Immature natural killer cell (primary cell): ENCODE results near the gene DERL2. TPM values are rescaled to one million over a fixed set of nuclear protein-coding genes. Genes with fewer than 3 reads are reported as not detected.

Experiments used
- DNase-seq, 3 donors: peaks; one replicate each; pipeline ENCODE4 v3.0.0; 2022; ENCODE audit warnings: mixed read lengths in 1 of 3
- H3K27ac Mint-ChIP-seq, 6 donors: one replicate each; pipeline ENCODE4 v1.8.0; 2020; ENCODE audit warnings: mixed read lengths in 6 of 6, mild to moderate bottlenecking in 5 of 6, inconsistent platforms in 4 of 6, moderate library complexity in 3 of 6
- H3K27me3 Mint-ChIP-seq, 3 donors: one replicate each; pipeline ENCODE4 v1.8.0; 2020 to 2021; ENCODE audit warnings: low read depth in 3 of 3, mild to moderate bottlenecking in 3 of 3, mixed read lengths in 3 of 3, moderate library complexity in 3 of 3, inconsistent platforms in 1 of 3
- H3K36me3 Mint-ChIP-seq, 3 donors: one replicate each; pipeline ENCODE4 v1.8.0; 2020; ENCODE audit warnings: mixed read lengths in 3 of 3, inconsistent platforms in 2 of 3, mild to moderate bottlenecking in 2 of 3
- H3K4me1 Mint-ChIP-seq, 2 donors: one replicate each; pipeline ENCODE4 v1.8.0; 2020; ENCODE audit warnings: inconsistent platforms in 2 of 2, mild to moderate bottlenecking in 2 of 2, mixed read lengths in 2 of 2, moderate library complexity in 1 of 2
- H3K4me3 Mint-ChIP-seq, 5 donors: one replicate each; pipeline ENCODE4 v1.8.0; 2020; ENCODE audit warnings: mild to moderate bottlenecking in 5 of 5, mixed read lengths in 5 of 5, inconsistent platforms in 3 of 5, moderate library complexity in 3 of 5
- H3K9me3 Mint-ChIP-seq, 6 donors: one replicate each; pipeline ENCODE4 v1.8.0; 2020; ENCODE audit warnings: mild to moderate bottlenecking in 6 of 6, mixed read lengths in 6 of 6, inconsistent platforms in 4 of 6, moderate library complexity in 3 of 6
- polyA plus RNA-seq, 3 donors: library from polyadenylated mRNA; unstranded; fragments of 300-500 nt; fragmentation: Illumina TruSeq; gene quantifications; one replicate each; pipeline ENCODE4 v1.2.3, GENCODE V29; 2021

The DERL2 gene
- polyA plus RNA-seq, 3 donors from 2014 or later, result 101 to 111 (median 108) TPM

- peaks cover 0 to 15% (median 7%) of the 10 kb centered on the region in 3 donors for H3K27me3 Mint-ChIP-seq
- H3K4me3 Mint-ChIP-seq, result no peak overlapping the region
- peaks cover 35 to 54% (median 39%) of the 10 kb centered on the region in 3 donors for H3K36me3 Mint-ChIP-seq
- no peaks in the 10 kb centered on the region for H3K9me3 Mint-ChIP-seq
- peak overlapping the region in 1 of 6 donors; percentile 53 for H3K27ac Mint-ChIP-seq
- no peak for DNase-seq
- peaks cover 37 to 41% of the 10 kb centered on the region in 2 donors for H3K4me1 Mint-ChIP-seq
These were observed 29.0 kb upstream of the DERL2 start for GRCh38 chr17:5514976-5515375.

GRCh38 chr17:5513628-5514027 lies 27.6 kb upstream of the DERL2 start:
- peaks cover 37 to 41% of the 10 kb centered on the region in 2 donors for H3K4me1 Mint-ChIP-seq
- DNase-seq, result peak; percentile 49 to 64 (median 64)

GRCh38 chr17:5511401-5512225 lies 25.6 kb upstream of the DERL2 start:
- peaks cover 37 to 41% of the 10 kb centered on the region in 2 donors for H3K4me1 Mint-ChIP-seq
- H3K36me3 Mint-ChIP-seq, result peaks cover 30 to 57% (median 39%) of the 10 kb centered on the region in 3 donors
- H3K27me3 Mint-ChIP-seq, result peaks cover 0 to 15% (median 7%) of the 10 kb centered on the region in 3 donors
- H3K27ac Mint-ChIP-seq, result peak overlapping the region; percentile 81 to 94 (median 91)
- peak; percentile 58 to 69 (median 62) for DNase-seq
- H3K4me3 Mint-ChIP-seq, result peak overlapping the region; percentile 53 to 83 (median 68)
- H3K9me3 Mint-ChIP-seq, result no peaks in the 10 kb centered on the region

More at GRCh38 chr17:5513628-5514027, 27.6 kb upstream of the DERL2 start:
- no peaks in the 10 kb centered on the region for H3K9me3 Mint-ChIP-seq
- H3K27me3 Mint-ChIP-seq, result peaks cover 0 to 15% (median 7%) of the 10 kb centered on the region in 3 donors
- peaks cover 39 to 62% (median 41%) of the 10 kb centered on the region in 3 donors for H3K36me3 Mint-ChIP-seq
- H3K27ac Mint-ChIP-seq, result peak overlapping the region; percentile 36 to 87 (median 77)
- peak overlapping the region; percentile 44 to 72 (median 57) for H3K4me3 Mint-ChIP-seq

GRCh38 chr17:5510771-5511170 lies 24.8 kb upstream of the DERL2 start:
- no peaks in the 10 kb centered on the region for H3K9me3 Mint-ChIP-seq
- H3K27ac Mint-ChIP-seq, result peak overlapping the region in 1 of 6 donors; percentile 28
- peaks cover 37 to 41% of the 10 kb centered on the region in 2 donors for H3K4me1 Mint-ChIP-seq
- peaks cover 26 to 51% (median 38%) of the 10 kb centered on the region in 3 donors for H3K36me3 Mint-ChIP-seq
- peak overlapping the region in 1 of 5 donors; percentile 7 for H3K4me3 Mint-ChIP-seq
- H3K27me3 Mint-ChIP-seq, result peaks cover 0 to 15% (median 7%) of the 10 kb centered on the region in 3 donors
- DNase-seq, result no peak

GRCh38 chr17:5509482-5509881 lies 23.5 kb upstream of the DERL2 start:
- H3K36me3 Mint-ChIP-seq, result peaks cover 15 to 40% (median 34%) of the 10 kb centered on the region in 3 donors
- H3K27me3 Mint-ChIP-seq, result peaks cover 0 to 12% (median 7%) of the 10 kb centered on the region in 3 donors
- H3K27ac Mint-ChIP-seq, result peak overlapping the region in 1 of 6 donors; percentile 2
- no peaks in the 10 kb centered on the region for H3K9me3 Mint-ChIP-seq
- H3K4me3 Mint-ChIP-seq, result no peak overlapping the region
- no peak for DNase-seq
- peaks cover 35 to 37% of the 10 kb centered on the region in 2 donors for H3K4me1 Mint-ChIP-seq

GRCh38 chr17:5508810-5509209 lies 22.8 kb upstream of the DERL2 start:
- Mint-ChIP-seq H3K27me3 (peaks cover 0 to 12% (median 7%) of the 10 kb centered on the region in 3 donors), H3K9me3 (no peaks in the 10 kb centered on the region), H3K4me3 (peak overlapping the region in 1 of 5 donors; percentile 46), H3K27ac (peak overlapping the region in 1 of 6 donors; percentile 34), H3K36me3 (peaks cover 12 to 39% (median 34%) of the 10 kb centered on the region in 3 donors), H3K4me1 (peaks cover 30% of the 10 kb centered on the region in 2 donors)
- no peak for DNase-seq

- Mint-ChIP-seq H3K36me3 (peaks cover 12 to 34% (median 30%) of the 10 kb centered on the region in 3 donors), H3K27ac (no peak overlapping the region), H3K27me3 (peaks cover 0 to 4% (median 2%) of the 10 kb centered on the region in 3 donors), H3K4me3 (no peak overlapping the region), H3K9me3 (no peaks in the 10 kb centered on the region), H3K4me1 (peaks cover 10 to 12% of the 10 kb centered on the region in 2 donors)
- DNase-seq, result no peak
These were observed 20.3 kb upstream of the DERL2 start for GRCh38 chr17:5506307-5506706.

- peak overlapping the region in 1 of 5 donors; percentile 3 for H3K4me3 Mint-ChIP-seq
- H3K27ac Mint-ChIP-seq, result peak overlapping the region in 3 of 6 donors; percentile 15 to 86 (median 59)
- peaks cover 26 to 35% of the 10 kb centered on the region in 2 donors for H3K4me1 Mint-ChIP-seq
- no peak for DNase-seq
- peaks cover 16 to 25% (median 17%) of the 10 kb centered on the region in 3 donors for H3K36me3 Mint-ChIP-seq
- peaks cover 0 to 9% (median 6%) of the 10 kb centered on the region in 3 donors for H3K27me3 Mint-ChIP-seq
- no peaks in the 10 kb centered on the region for H3K9me3 Mint-ChIP-seq
These were observed 16.6 kb upstream of the DERL2 start for GRCh38 chr17:5502552-5502951.

- Mint-ChIP-seq H3K4me3 (peak overlapping the region; percentile 49 to 92 (median 72)), H3K27ac (peak overlapping the region; percentile 21 to 86 (median 78)), H3K27me3 (peaks cover 0 to 9% (median 6%) of the 10 kb centered on the region in 3 donors), H3K9me3 (no peaks in the 10 kb centered on the region), H3K4me1 (peaks cover 26 to 35% of the 10 kb centered on the region in 2 donors), H3K36me3 (peaks cover 14 to 22% (median 16%) of the 10 kb centered on the region in 3 donors)
- DNase-seq, result no peak
These were observed 15.7 kb upstream of the DERL2 start for GRCh38 chr17:5501685-5502084.

- peaks cover 26 to 35% of the 10 kb centered on the region in 2 donors for H3K4me1 Mint-ChIP-seq
- peak overlapping the region; percentile 79 to 93 (median 88) for H3K27ac Mint-ChIP-seq
- H3K4me3 Mint-ChIP-seq, result peak overlapping the region; percentile 92 to 97 (median 93)
- no peaks in the 10 kb centered on the region for H3K9me3 Mint-ChIP-seq
- peaks cover 12 to 19% (median 14%) of the 10 kb centered on the region in 3 donors for H3K36me3 Mint-ChIP-seq
- DNase-seq, result peak; percentile 77 to 81 (median 81)
- peaks cover 0 to 9% (median 7%) of the 10 kb centered on the region in 3 donors for H3K27me3 Mint-ChIP-seq
These were observed 14.8 kb upstream of the DERL2 start for GRCh38 chr17:5500589-5501391.

- peaks cover 9 to 19% (median 14%) of the 10 kb centered on the region in 3 donors for H3K36me3 Mint-ChIP-seq
- no peak for DNase-seq
- H3K27ac Mint-ChIP-seq, result peak overlapping the region; percentile 72 to 93 (median 88)
- H3K4me1 Mint-ChIP-seq, result peaks cover 26 to 35% of the 10 kb centered on the region in 2 donors
- peaks cover 0 to 9% (median 8%) of the 10 kb centered on the region in 3 donors for H3K27me3 Mint-ChIP-seq
- no peaks in the 10 kb centered on the region for H3K9me3 Mint-ChIP-seq
- H3K4me3 Mint-ChIP-seq, result peak overlapping the region; percentile 92 to 97 (median 93)
These were observed 14.2 kb upstream of the DERL2 start for GRCh38 chr17:5500247-5500588.

GRCh38 chr17:5499476-5500231 lies 13.7 kb upstream of the DERL2 start:
- peaks cover 0 to 9% (median 8%) of the 10 kb centered on the region in 3 donors for H3K27me3 Mint-ChIP-seq
- no peaks in the 10 kb centered on the region for H3K9me3 Mint-ChIP-seq
- H3K4me1 Mint-ChIP-seq, result peaks cover 26 to 35% of the 10 kb centered on the region in 2 donors
- no peak for DNase-seq
- H3K36me3 Mint-ChIP-seq, result peaks cover 9 to 19% (median 14%) of the 10 kb centered on the region in 3 donors
- peak overlapping the region; percentile 92 to 97 (median 93) for H3K4me3 Mint-ChIP-seq
- peak overlapping the region in 2 of 6 donors; percentile 8 to 72 for H3K27ac Mint-ChIP-seq
